DOHH2 (cell line): ENCODE data around the gene NTF4.
A peak's percentile ranks its signal among the peaks of the same experiment; 100 is the strongest.

Experiments
- H3F3A ChIP-seq: fragments of 200-600 bp; sonication (generic), shearing (Covaris generic); 2 replicates; pipeline ENCODE4 v1.6.0; 2016; ENCODE audit warnings: antibody characterized with exemption, mild to moderate bottlenecking; ENCODE audit not compliant: control insufficient read depth, insufficient read depth
- H3K27ac ChIP-seq: fragments of 200-600 bp; sonication (generic); 2 replicates; pipeline ENCODE4 v1.5.1; 2014; ENCODE audit warnings: low read depth, mild to moderate bottlenecking, low read length, moderate library complexity
- H3K27me3 ChIP-seq: fragments of 200-600 bp; sonication (generic); 2 replicates; pipeline ENCODE4 v1.6.1; 2014; ENCODE audit warnings: mild to moderate bottlenecking, low read length, mixed read lengths; ENCODE audit not compliant: control insufficient read depth
- H3K36me3 ChIP-seq: fragments of 200-600 bp; sonication (generic); 2 replicates; pipeline ENCODE4 v1.6.1; 2014; ENCODE audit warnings: mild to moderate bottlenecking, low read length, moderate library complexity, mixed read lengths; ENCODE audit not compliant: control insufficient read depth
- H3K4me1 ChIP-seq: fragments of 200-600 bp; sonication (generic); 2 replicates; pipeline ENCODE4 v1.6.1; 2014; ENCODE audit warnings: mild to moderate bottlenecking, low read length, mixed read lengths; ENCODE audit not compliant: control insufficient read depth
- H3K4me2 ChIP-seq: fragments of 200-600 bp; sonication (generic); 2 replicates; pipeline ENCODE4 v1.6.0; 2014; ENCODE audit warnings: mild to moderate bottlenecking, low read length, moderate library complexity
- H3K4me3 ChIP-seq: fragments of 200-600 bp; sonication (generic); 2 replicates; pipeline ENCODE4 v1.5.1; 2014; ENCODE audit warnings: mild to moderate bottlenecking, low read length, mixed read lengths
- H3K79me2 ChIP-seq: fragments of 200-600 bp; sonication (generic); 2 replicates; pipeline ENCODE4 v1.6.1; 2014; ENCODE audit warnings: mild to moderate bottlenecking, low read length, mixed read lengths; ENCODE audit not compliant: control insufficient read depth
- H3K9me2 ChIP-seq: fragments of 200-600 bp; sonication (generic); replicated peaks from 2 replicates; pipeline ENCODE4 v1.6.1; 2014; ENCODE audit warnings: mild to moderate bottlenecking, low read length, mixed read lengths; ENCODE audit not compliant: control insufficient read depth
- H3K9me3 ChIP-seq: fragments of 200-600 bp; sonication (generic); 2 replicates; pipeline ENCODE4 v1.6.1; 2014; ENCODE audit warnings: antibody characterized with exemption, low read length, mixed read lengths; ENCODE audit not compliant: control insufficient read depth, insufficient read depth
- H4K20me1 ChIP-seq: fragments of 200-600 bp; sonication (generic); 2 replicates; pipeline ENCODE4 v1.6.0; 2014; ENCODE audit warnings: low read depth, mild to moderate bottlenecking, antibody characterized with exemption, low read length, moderate library complexity; ENCODE audit not compliant: control insufficient read depth, insufficient read depth
- CTCF ChIP-seq: fragments of 200-600 bp; sonication (generic); IDR thresholded peaks from one replicate; pipeline ENCODE4 v1.5.1; 2014; ENCODE audit warnings: antibody characterized with exemption, mild to moderate bottlenecking, low read depth, low read length; ENCODE audit not compliant: poor library complexity, severe bottlenecking
- EZH2phosphoT487 ChIP-seq: fragments of 200-600 bp; sonication (generic); IDR thresholded peaks from 2 replicates; pipeline ENCODE4 v1.6.1; 2017; ENCODE audit warnings: borderline replicate concordance, mild to moderate bottlenecking, antibody characterized with exemption, low read length, moderate library complexity, mixed read lengths

NTF4 gene

DNA sequence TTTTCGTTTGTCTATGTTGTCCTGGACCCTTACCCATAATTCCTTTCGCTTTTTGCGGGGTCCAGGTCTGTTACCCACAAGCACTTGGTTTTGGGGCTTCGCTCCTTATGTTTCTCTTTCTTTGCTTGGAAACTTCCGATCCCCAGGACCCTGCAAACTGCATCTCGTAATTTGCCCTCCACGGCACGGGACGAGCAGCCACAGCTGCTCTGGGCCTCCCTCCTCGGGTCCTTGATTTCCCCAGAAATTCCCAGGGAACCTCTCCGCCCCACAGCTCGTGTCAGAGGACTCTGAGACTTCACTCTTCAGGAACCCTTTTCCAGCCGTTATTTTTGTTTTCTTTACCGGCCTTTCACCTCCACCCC, 21.2 kb upstream of the NTF4 start:
- H3K9me2 ChIP-seq = no peaks in the 10 kb centered on the region
- peak overlapping the region; percentile 79 for H3K4me2 ChIP-seq
- peaks cover 22% of the 10 kb centered on the region for H3K4me1 ChIP-seq
- H4K20me1 ChIP-seq = peaks cover 32% of the 10 kb centered on the region
- peaks cover 50% of the 10 kb centered on the region for H3K36me3 ChIP-seq
- H3K27me3 ChIP-seq = no peaks in the 10 kb centered on the region
- H3F3A ChIP-seq = no peaks in the 10 kb centered on the region
- no peaks in the 10 kb centered on the region for H3K9me3 ChIP-seq
- peak overlapping the region; percentile 94 for H3K4me3 ChIP-seq
- peaks cover 56% of the 10 kb centered on the region for H3K79me2 ChIP-seq
- no peak for TF ChIP-seq CTCF
- no peak for TF ChIP-seq EZH2phosphoT487
- H3K27ac ChIP-seq = peak overlapping the region; percentile 56

DNA sequence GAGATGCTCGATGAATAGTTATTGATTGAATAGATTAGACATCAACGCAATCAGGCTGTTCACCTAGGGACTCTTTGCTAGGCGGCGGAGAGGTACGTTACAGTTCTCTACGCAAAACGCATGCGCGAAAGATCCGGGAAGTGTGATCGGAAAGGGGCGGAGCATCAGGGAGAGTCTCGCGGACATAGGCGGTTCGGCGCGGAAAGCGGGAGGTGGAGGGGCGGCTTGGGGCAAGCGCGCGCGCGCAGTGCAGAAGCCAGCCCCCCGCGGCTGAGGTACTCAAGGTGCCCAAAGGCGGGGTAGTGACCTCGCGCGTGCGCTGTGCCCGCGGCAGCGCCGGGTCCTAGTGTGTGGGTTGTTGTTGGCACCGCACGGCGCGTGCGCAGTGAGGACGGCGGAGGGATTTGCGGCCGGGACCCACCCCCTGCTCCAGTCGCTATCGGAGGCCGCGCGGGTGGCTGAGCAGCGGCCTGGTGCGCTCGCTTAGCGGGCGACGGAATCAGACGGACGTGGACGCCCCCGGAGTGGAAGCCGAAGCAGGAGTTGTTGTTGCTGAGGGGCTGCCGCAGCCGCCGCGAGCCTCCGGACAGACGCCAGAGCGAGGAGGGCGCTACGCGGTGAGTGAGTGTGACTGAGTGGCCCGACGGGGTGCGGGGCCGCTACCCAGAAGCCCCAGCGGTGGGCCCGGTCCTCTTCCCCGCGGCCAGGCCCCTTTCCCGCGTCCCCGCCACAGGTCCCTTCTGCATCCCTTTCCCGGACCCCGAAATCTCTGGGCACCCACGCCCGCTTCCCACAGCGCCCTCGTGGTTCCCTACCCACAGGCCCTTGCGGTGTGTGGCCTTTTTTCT, 20.6 kb upstream of the NTF4 start, which contains the start of gene SNRNP70:
Gene SNRNP70, plus strand, starts transcription at position 432 of the 848 bp plus-strand sequence. CDS start 964 bp downstream, outside the sequence.
- Histone ChIP-seq H3K9me3 (no peaks in the 10 kb centered on the region), H3K4me2 (peak within 1 kb of the TSS; percentile 79), H3K27ac (peak within 1 kb of the TSS; percentile 56), H3F3A (no peaks in the 10 kb centered on the region), H3K9me2 (no peaks in the 10 kb centered on the region), H3K4me3 (peak within 1 kb of the TSS; percentile 94), H3K4me1 (peaks cover 22% of the 10 kb centered on the region), H3K79me2 (peaks cover 50% of the 10 kb centered on the region), H3K27me3 (no peaks in the 10 kb centered on the region), H4K20me1 (peaks cover 28% of the 10 kb centered on the region), H3K36me3 (peaks cover 44% of the 10 kb centered on the region)
- TF ChIP-seq EZH2phosphoT487 = no peak
- no peak for TF ChIP-seq CTCF

GRCh38 chr19:49084206-49085019, 19.8 kb upstream of the NTF4 start:
- Histone ChIP-seq H3F3A (no peaks in the 10 kb centered on the region), H3K4me1 (peaks cover 22% of the 10 kb centered on the region), H3K9me2 (no peaks in the 10 kb centered on the region), H3K27ac (peak overlapping the region; percentile 56), H3K27me3 (no peaks in the 10 kb centered on the region), H3K9me3 (no peaks in the 10 kb centered on the region), H4K20me1 (peaks cover 25% of the 10 kb centered on the region), H3K4me3 (peak overlapping the region; percentile 94), H3K36me3 (peaks cover 37% of the 10 kb centered on the region), H3K4me2 (peak overlapping the region; percentile 79), H3K79me2 (peaks cover 42% of the 10 kb centered on the region)
- no peak for TF ChIP-seq EZH2phosphoT487
- no peak for TF ChIP-seq CTCF
